ENCODE measurements around the gene RPP21.

Gene RPP21

DNA sequence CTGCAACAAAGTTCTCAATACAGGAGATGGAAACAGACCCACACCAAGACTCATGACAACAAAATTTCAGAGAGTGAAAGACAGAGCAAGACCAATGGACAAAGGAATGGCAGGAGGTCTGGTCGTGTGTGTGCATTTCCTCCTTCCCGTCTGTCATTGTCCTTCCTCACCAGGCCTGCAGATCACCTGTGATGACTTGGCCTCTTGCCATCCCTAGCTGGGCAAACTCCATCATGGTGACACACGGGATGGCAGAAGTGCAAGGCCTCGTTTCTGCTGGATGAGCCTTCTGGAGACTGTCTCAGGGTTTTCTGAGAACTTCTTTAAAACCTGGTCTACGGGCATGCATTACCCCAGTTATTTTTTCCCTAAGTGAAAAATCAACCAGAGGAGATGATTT, 49.2 kb downstream of the RPP21 start:
- TF ChIP-seq, protein P1, sequence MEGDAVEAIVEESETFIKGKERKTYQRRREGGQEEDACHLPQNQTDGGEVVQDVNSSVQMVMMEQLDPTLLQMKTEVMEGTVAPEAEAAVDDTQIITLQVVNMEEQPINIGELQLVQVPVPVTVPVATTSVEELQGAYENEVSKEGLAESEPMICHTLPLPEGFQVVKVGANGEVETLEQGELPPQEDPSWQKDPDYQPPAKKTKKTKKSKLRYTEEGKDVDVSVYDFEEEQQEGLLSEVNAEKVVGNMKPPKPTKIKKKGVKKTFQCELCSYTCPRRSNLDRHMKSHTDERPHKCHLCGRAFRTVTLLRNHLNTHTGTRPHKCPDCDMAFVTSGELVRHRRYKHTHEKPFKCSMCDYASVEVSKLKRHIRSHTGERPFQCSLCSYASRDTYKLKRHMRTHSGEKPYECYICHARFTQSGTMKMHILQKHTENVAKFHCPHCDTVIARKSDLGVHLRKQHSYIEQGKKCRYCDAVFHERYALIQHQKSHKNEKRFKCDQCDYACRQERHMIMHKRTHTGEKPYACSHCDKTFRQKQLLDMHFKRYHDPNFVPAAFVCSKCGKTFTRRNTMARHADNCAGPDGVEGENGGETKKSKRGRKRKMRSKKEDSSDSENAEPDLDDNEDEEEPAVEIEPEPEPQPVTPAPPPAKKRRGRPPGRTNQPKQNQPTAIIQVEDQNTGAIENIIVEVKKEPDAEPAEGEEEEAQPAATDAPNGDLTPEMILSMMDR (IDR thresholded peaks at IDR 0.05) = no peak

Data from LNCAP (cell line).